Endothelial cell of umbilical vein (primary cell): Measurements from ENCODE around the gene KLHL24. TPM values are rescaled to one million over a fixed set of nuclear protein-coding genes. Genes with fewer than 3 reads are reported as not detected.

Source experiments
- BruUV-seq: library from RNA; stranded (reverse); fragments of 400-500 nt; replicated peaks from 2 replicates; lab custom pipeline; 2021; lab: Mats Ljungman, UMichigan
- CTCF ChIA-PET: fragments of 300-600, 350-600 bp; sonication (Branson Sonifier 250); formaldehyde crosslinking; loops from one replicate; lab custom pipeline; 2021; ENCODE audit warnings: antibody characterized with exemption, inconsistent platforms; lab: Charles Lee
- POLR2A ChIA-PET: fragments of 300-600, 350-600 bp; sonication (Branson Sonifier 250); formaldehyde crosslinking; loops from one replicate; lab custom pipeline; 2021; ENCODE audit warnings: antibody characterized with exemption, inconsistent platforms; lab: Charles Lee
- DNase-seq: peaks from one replicate; pipeline ENCODE4 v3.0.0-alpha.2; 2011; ENCODE audit warnings: low read depth, low spot score
- FAIRE-seq: peaks from 2 replicates; lab custom pipeline; 2011; peaks lifted over from hg19 to GRCh38; lab: Jason Lieb, UNC
- H2AFZ ChIP-seq: 2 replicates; pipeline ENCODE4 v1.6.0; 2012; ENCODE audit warnings: low read depth, low read length, control low read depth, inconsistent platforms
- H3K27ac ChIP-seq: 2 replicates; pipeline ENCODE4 v1.5.1; 2011; ENCODE audit warnings: low read depth, mild to moderate bottlenecking, control low read depth, low read length, moderate library complexity; ENCODE audit not compliant: insufficient read depth
- H3K27me3 ChIP-seq, 2 experiments: 2 replicates each; pipeline versions ENCODE4 v1.6.0 to v1.6.1; 2011; ENCODE audit warnings: low read length in 2 of 2, mixed read lengths in 1 of 2; ENCODE audit not compliant: control insufficient read depth in 2 of 2, insufficient read depth in 2 of 2
- H3K36me3 ChIP-seq, 2 experiments: 2 replicates in 1 of 2; 3 replicates in 1 of 2; pipeline ENCODE4 v1.5.1; 2011; ENCODE audit warnings: low read length in 2 of 2, mild to moderate bottlenecking in 1 of 2, moderate library complexity in 1 of 2; ENCODE audit not compliant: control insufficient read depth in 2 of 2, insufficient read depth in 2 of 2; ENCODE audit errors: extremely low read depth in 1 of 2
- H3K4me1 ChIP-seq: 3 replicates; pipeline ENCODE4 v1.5.1; 2011; ENCODE audit warnings: mild to moderate bottlenecking, low read length; ENCODE audit not compliant: control insufficient read depth, insufficient read depth; ENCODE audit errors: extremely low read depth
- H3K4me2 ChIP-seq: 2 replicates; pipeline ENCODE4 v1.6.1; 2011; ENCODE audit warnings: low read length, control low read depth, mixed read lengths; ENCODE audit not compliant: insufficient read depth
- H3K4me3 ChIP-seq, 3 experiments: fragments of 200-600 bp in 1 of 3; sonication (generic), shearing (Covaris generic) in 1 of 3; replicated peaks in 1 of 3; 2 replicates each; pipeline ENCODE4 v1.5.1; 2011 to 2016; ENCODE audit warnings: control low read depth in 3 of 3, low read length in 3 of 3, mild to moderate bottlenecking in 2 of 3, inconsistent platforms in 1 of 3, low read depth in 1 of 3, moderate library complexity in 1 of 3; ENCODE audit not compliant: insufficient read depth in 1 of 3
- H3K79me2 ChIP-seq: 2 replicates; pipeline ENCODE4 v1.6.0; 2012; ENCODE audit warnings: low read length, inconsistent platforms; ENCODE audit not compliant: control insufficient read depth, insufficient read depth
- H3K9ac ChIP-seq: replicated peaks from 2 replicates; pipeline ENCODE3; 2011; ENCODE audit warnings: low read length, control low read depth; ENCODE audit not compliant: insufficient read depth; ENCODE audit errors: extremely low read depth
- H3K9me1 ChIP-seq: replicated peaks from 3 replicates; pipeline ENCODE4 v1.6.0; 2011; ENCODE audit warnings: mild to moderate bottlenecking, low read length; ENCODE audit not compliant: control insufficient read depth, insufficient read depth; ENCODE audit errors: extremely low read depth
- H3K9me3 ChIP-seq: replicated peaks from 2 replicates; pipeline ENCODE4 v1.5.1; 2012; ENCODE audit warnings: low read length, inconsistent platforms; ENCODE audit not compliant: control insufficient read depth, insufficient read depth
- H4K20me1 ChIP-seq: replicated peaks from 2 replicates; pipeline ENCODE3; 2011; ENCODE audit warnings: mild to moderate bottlenecking, low read length; ENCODE audit not compliant: control insufficient read depth, insufficient read depth; ENCODE audit errors: extremely low read depth
- FOS ChIP-seq: IDR thresholded peaks from 2 replicates; pipeline ENCODE4 v1.6.1; 2011; ENCODE audit warnings: mild to moderate bottlenecking, low read length, moderate library complexity, borderline replicate concordance; ENCODE audit not compliant: insufficient read depth
- GATA2 ChIP-seq: IDR thresholded peaks from 2 replicates; pipeline ENCODE4 v1.7.0; 2011; ENCODE audit warnings: low read depth, mild to moderate bottlenecking, moderate library complexity, mixed read lengths, low read length; ENCODE audit not compliant: insufficient read length, insufficient read depth
- JUN ChIP-seq: IDR thresholded peaks from 2 replicates; pipeline ENCODE4 v1.6.1; 2011; ENCODE audit warnings: borderline replicate concordance, low read depth; ENCODE audit not compliant: insufficient read length, insufficient read depth
- POLR2AphosphoS5 ChIP-seq: IDR thresholded peaks from 2 replicates; pipeline ENCODE4 v1.6.1; 2012; ENCODE audit warnings: low read depth, mild to moderate bottlenecking, control low read depth, low read length, moderate library complexity; ENCODE audit not compliant: insufficient read depth
- dilution Hi-C: fragments of 300-500 bp; cut with MboI; formaldehyde crosslinking; loops from one replicate; pipeline ENCODE4 v1.15.0; 2019; ENCODE audit warnings: low sequenced_read_pairs; ENCODE audit not compliant: extremely low pct_ligation_motif_present
- intact Hi-C: fragments of 100-400 bp; cut with micrococcal nuclease; formaldehyde crosslinking; loops from one replicate; pipeline ENCODE4 v1.10.0; 2022
- polyA plus RNA-seq, 4 experiments: library from polyadenylated mRNA; depleted of rRNA in 3 of 4; stranded (reverse) in 3 of 4; unstranded in 1 of 4; fragments of >200 nt; gene quantifications; 2 replicates each; pipeline versions ENCODE4 v1.2.1 to v1.2.3, GENCODE V29; 2011 to 2012; ENCODE audit warnings: missing spikeins in 1 of 4
- total RNA-seq: library from RNA; stranded (reverse); gene quantifications from 2 replicates; pipeline ENCODE4 v1.2.3, GENCODE V29; 2021
- TF ChIP-seq, protein P1 (sequence below): IDR thresholded peaks from 2 replicates; pipeline ENCODE4 v1.6.1; 2011; ENCODE audit not compliant: insufficient read depth, insufficient read length
- TF ChIP-seq, protein P2 (sequence below), 2 donors: IDR thresholded peaks; 1 replicate in 1 of 2; 2 replicates in 1 of 2; pipeline ENCODE4 v1.5.1; 2011; ENCODE audit warnings: low read length in 2 of 2, mild to moderate bottlenecking in 2 of 2, moderate library complexity in 2 of 2, control low read depth in 1 of 2, inconsistent platforms in 1 of 2, low read depth in 1 of 2; ENCODE audit not compliant: insufficient read depth in 1 of 2; ENCODE audit errors: extremely low read depth in 1 of 2

KLHL24 gene
- total and polyA plus RNA-seq, 2 donors (not counting 3 experiments of a cell fraction or from before 2014, with no cell fraction given): 14.0 to 46.2 TPM

DNA sequence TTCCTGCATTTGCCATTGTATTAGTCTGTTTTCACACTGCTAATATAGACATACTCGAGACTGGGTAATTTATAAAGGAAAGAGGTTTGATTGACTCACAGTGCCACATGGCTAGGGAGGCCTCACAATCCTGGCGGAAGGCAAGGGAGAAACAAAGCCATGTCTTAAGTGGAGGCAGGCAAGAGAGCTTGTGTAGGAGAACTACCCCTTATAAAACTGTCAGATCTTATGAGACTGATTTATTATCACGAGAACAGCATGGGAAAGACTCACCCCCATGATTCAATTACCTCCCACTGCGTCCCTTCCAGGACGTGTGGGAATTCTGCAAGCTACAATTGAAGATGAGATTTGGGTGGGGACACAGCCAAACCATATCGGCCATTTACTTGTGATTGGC is 90.0 kb downstream of the KLHL24 start:
- no peak overlapping the region for H3K4me2 ChIP-seq
- BruUV-seq: no TSS peak
- no peak overlapping the region for H3K9ac ChIP-seq
- no peaks in the 10 kb centered on the region for H3K9me1 ChIP-seq
- FAIRE-seq (no peak), DNase-seq (no peak)
- ChIA-PET CTCF (interaction anchor here (1.0 to 1.8 kb wide), 3 partner anchors 10 to 245 kb away, joined by 3 to 5 read pairs (median 3); no protein-coding TSS in a partner anchor), POLR2A (no interaction called here)
- dilution Hi-C loops (no loop called here), intact Hi-C loops (no loop called here)
- no peak overlapping the region for H3K27ac ChIP-seq
- H3K4me3 ChIP-seq: no peak overlapping the region
- TF ChIP-seq FOS (no peak), JUN (no peak), POLR2AphosphoS5 (no peak), GATA2 (no peak)
- TF ChIP-seq, protein P1, sequence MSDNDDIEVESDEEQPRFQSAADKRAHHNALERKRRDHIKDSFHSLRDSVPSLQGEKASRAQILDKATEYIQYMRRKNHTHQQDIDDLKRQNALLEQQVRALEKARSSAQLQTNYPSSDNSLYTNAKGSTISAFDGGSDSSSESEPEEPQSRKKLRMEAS: no peak
- TF ChIP-seq, protein P2, sequence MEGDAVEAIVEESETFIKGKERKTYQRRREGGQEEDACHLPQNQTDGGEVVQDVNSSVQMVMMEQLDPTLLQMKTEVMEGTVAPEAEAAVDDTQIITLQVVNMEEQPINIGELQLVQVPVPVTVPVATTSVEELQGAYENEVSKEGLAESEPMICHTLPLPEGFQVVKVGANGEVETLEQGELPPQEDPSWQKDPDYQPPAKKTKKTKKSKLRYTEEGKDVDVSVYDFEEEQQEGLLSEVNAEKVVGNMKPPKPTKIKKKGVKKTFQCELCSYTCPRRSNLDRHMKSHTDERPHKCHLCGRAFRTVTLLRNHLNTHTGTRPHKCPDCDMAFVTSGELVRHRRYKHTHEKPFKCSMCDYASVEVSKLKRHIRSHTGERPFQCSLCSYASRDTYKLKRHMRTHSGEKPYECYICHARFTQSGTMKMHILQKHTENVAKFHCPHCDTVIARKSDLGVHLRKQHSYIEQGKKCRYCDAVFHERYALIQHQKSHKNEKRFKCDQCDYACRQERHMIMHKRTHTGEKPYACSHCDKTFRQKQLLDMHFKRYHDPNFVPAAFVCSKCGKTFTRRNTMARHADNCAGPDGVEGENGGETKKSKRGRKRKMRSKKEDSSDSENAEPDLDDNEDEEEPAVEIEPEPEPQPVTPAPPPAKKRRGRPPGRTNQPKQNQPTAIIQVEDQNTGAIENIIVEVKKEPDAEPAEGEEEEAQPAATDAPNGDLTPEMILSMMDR (IDR thresholded peaks at IDR 0.05; ENCODE audit: extremely low read depth in 1 of 2, insufficient read depth in 1 of 2, low read depth in 1 of 2, low read length in 2 of 2): no peak
- no peaks in the 10 kb centered on the region for H3K79me2 ChIP-seq
- no peaks in the 10 kb centered on the region for H4K20me1 ChIP-seq
- H2AFZ ChIP-seq: no peak overlapping the region
- H3K36me3 ChIP-seq: peaks cover 5 to 16% of the 10 kb centered on the region in 2 experiments
- no peaks in the 10 kb centered on the region for H3K27me3 ChIP-seq
- H3K4me1 ChIP-seq: no peaks in the 10 kb centered on the region
- H3K9me3 ChIP-seq: no peaks in the 10 kb centered on the region
